Type B pancreatic cell (in vitro differentiated cells): Measurements from ENCODE around the gene ACSL5. TPM values are rescaled to one million over a fixed set of nuclear protein-coding genes. Genes with fewer than 3 reads are reported as not detected.

Experiments used
- DNase-seq: peaks from one replicate; pipeline ENCODE4 v3.0.0; 2021; ENCODE audit warnings: mixed read lengths; ENCODE audit not compliant: unreplicated experiment; ENCODE audit errors: extremely low spot score
- H3K27ac Mint-ChIP-seq: 2 replicates; pipeline ENCODE4 v1.8.0; 2021; ENCODE audit warnings: mild to moderate bottlenecking, mixed read lengths
- H3K27me3 Mint-ChIP-seq: 2 replicates; pipeline ENCODE4 v1.8.0; 2021; ENCODE audit warnings: mixed read lengths
- H3K36me3 Mint-ChIP-seq: 2 replicates; pipeline ENCODE4 v1.8.0; 2021; ENCODE audit warnings: mixed read lengths
- H3K4me1 Mint-ChIP-seq: one replicate; pipeline ENCODE4 v1.8.0; 2021; ENCODE audit warnings: mixed read lengths; ENCODE audit not compliant: unreplicated experiment
- H3K4me3 Mint-ChIP-seq: 2 replicates; pipeline ENCODE4 v1.8.0; 2021; ENCODE audit warnings: mild to moderate bottlenecking, mixed read lengths
- H3K9me3 Mint-ChIP-seq: 2 replicates; pipeline ENCODE4 v1.8.0; 2021; ENCODE audit warnings: mixed read lengths
- total RNA-seq: library from RNA; stranded (reverse); gene quantifications from 2 replicates; pipeline ENCODE4 v1.2.1, GENCODE V29; 2021; ENCODE audit warnings: low replicate concordance
- TF ChIP-seq, protein P1 (sequence below): fragments of 200-600 bp; sonication (generic); conservative IDR thresholded peaks from 2 replicates; pipeline ENCODE4 v1.5.0; 2021; ENCODE audit warnings: antibody characterized with exemption, mild to moderate bottlenecking

Gene ACSL5
- total RNA-seq, 1 donor from 2014 or later = 13.9 TPM

- H3K27ac Mint-ChIP-seq = no peak overlapping the region
- TF ChIP-seq, protein P1, sequence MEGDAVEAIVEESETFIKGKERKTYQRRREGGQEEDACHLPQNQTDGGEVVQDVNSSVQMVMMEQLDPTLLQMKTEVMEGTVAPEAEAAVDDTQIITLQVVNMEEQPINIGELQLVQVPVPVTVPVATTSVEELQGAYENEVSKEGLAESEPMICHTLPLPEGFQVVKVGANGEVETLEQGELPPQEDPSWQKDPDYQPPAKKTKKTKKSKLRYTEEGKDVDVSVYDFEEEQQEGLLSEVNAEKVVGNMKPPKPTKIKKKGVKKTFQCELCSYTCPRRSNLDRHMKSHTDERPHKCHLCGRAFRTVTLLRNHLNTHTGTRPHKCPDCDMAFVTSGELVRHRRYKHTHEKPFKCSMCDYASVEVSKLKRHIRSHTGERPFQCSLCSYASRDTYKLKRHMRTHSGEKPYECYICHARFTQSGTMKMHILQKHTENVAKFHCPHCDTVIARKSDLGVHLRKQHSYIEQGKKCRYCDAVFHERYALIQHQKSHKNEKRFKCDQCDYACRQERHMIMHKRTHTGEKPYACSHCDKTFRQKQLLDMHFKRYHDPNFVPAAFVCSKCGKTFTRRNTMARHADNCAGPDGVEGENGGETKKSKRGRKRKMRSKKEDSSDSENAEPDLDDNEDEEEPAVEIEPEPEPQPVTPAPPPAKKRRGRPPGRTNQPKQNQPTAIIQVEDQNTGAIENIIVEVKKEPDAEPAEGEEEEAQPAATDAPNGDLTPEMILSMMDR = no peak
- H3K27me3 Mint-ChIP-seq = peaks cover 3% of the 10 kb centered on the region
- no peak for DNase-seq
- H3K36me3 Mint-ChIP-seq = no peaks in the 10 kb centered on the region
- peaks cover 7% of the 10 kb centered on the region for H3K4me1 Mint-ChIP-seq
- H3K4me3 Mint-ChIP-seq = no peak overlapping the region
- H3K9me3 Mint-ChIP-seq = peaks cover 4% of the 10 kb centered on the region
Observed at GRCh38 chr10:112338957-112339356, 35.0 kb upstream of the ACSL5 start.

GRCh38 chr10:112340601-112341000, 33.3 kb upstream of the ACSL5 start:
- TF ChIP-seq, protein P1 = no peak

GRCh38 chr10:112343056-112343806, 30.7 kb upstream of the ACSL5 start:
- H3K27ac Mint-ChIP-seq = no peak overlapping the region
- H3K4me3 Mint-ChIP-seq = no peak overlapping the region
- H3K4me1 Mint-ChIP-seq = no peaks in the 10 kb centered on the region
- DNase-seq = no peak
- H3K36me3 Mint-ChIP-seq = no peaks in the 10 kb centered on the region
- no peaks in the 10 kb centered on the region for H3K27me3 Mint-ChIP-seq
- TF ChIP-seq, protein P1 = no peak
- no peaks in the 10 kb centered on the region for H3K9me3 Mint-ChIP-seq

More at GRCh38 chr10:112340601-112341000, 33.3 kb upstream of the ACSL5 start:
- H3K36me3 Mint-ChIP-seq = no peaks in the 10 kb centered on the region
- no peak overlapping the region for H3K27ac Mint-ChIP-seq
- H3K4me3 Mint-ChIP-seq = no peak overlapping the region
- peaks cover 4% of the 10 kb centered on the region for H3K9me3 Mint-ChIP-seq
- peaks cover 5% of the 10 kb centered on the region for H3K4me1 Mint-ChIP-seq
- H3K27me3 Mint-ChIP-seq = peaks cover 3% of the 10 kb centered on the region
- DNase-seq = no peak

- Mint-ChIP-seq H3K27ac (no peak overlapping the region), H3K4me3 (no peak overlapping the region), H3K4me1 (no peaks in the 10 kb centered on the region), H3K27me3 (no peaks in the 10 kb centered on the region), H3K9me3 (no peaks in the 10 kb centered on the region), H3K36me3 (no peaks in the 10 kb centered on the region)
- TF ChIP-seq, protein P1 = no peak
- DNase-seq = no peak
Observed at GRCh38 chr10:112344261-112344660, 29.7 kb upstream of the ACSL5 start.

DNA sequence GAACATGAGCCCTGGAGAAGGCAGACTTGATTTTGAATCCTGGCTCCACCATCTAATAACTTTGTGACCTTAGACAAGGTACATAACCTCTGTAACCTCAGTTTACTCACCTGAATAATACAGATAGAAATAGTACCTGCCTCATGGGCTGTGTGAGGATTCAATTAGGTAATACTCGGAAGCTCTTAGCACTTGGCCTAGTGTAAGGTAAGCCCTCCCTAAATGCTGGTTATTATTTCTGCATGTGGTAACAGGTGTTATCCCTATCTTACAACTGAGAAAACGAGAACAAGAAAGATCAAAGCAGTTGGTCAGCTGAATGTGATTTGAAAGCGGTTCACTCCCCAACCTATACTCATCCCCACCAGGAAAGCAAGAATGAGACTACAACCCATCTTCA, 28.7 kb upstream of the ACSL5 start:
- no peaks in the 10 kb centered on the region for H3K27me3 Mint-ChIP-seq
- no peak for DNase-seq
- H3K27ac Mint-ChIP-seq = no peak overlapping the region
- H3K4me3 Mint-ChIP-seq = no peak overlapping the region
- no peaks in the 10 kb centered on the region for H3K4me1 Mint-ChIP-seq
- no peaks in the 10 kb centered on the region for H3K36me3 Mint-ChIP-seq
- TF ChIP-seq, protein P1 = no peak
- H3K9me3 Mint-ChIP-seq = no peaks in the 10 kb centered on the region
